GM19023 (cell line): Measurements from ENCODE around the gene PHF10.
"Not testable (repeated sequence)": the region's sequence is repeated elsewhere in the genome, so short reads cannot be mapped to it uniquely, and the experiment has no call there.

Source experiments
- ATAC-seq: cut with Tn5 transposase; IDR thresholded peaks from one replicate; pipeline ENCODE4 v1.9.1; 2021; ENCODE audit warnings: mild to moderate bottlenecking, moderate library complexity; ENCODE audit not compliant: unreplicated experiment

Gene PHF10

GRCh38 chr6:169724494-169725124 lies at the start of gene PHF10:
Gene PHF10 (minus strand): TSS chr6:169724500. CDS start chr6:169723931, 569 bp downstream.
- peak; percentile 62 for ATAC-seq

- ATAC-seq: no peak
These were observed 42.8 kb upstream of the PHF10 start for GRCh38 chr6:169766921-169767736.

- no peak for ATAC-seq
These were observed 41.9 kb upstream of the PHF10 start for GRCh38 chr6:169766232-169766631.

GRCh38 chr6:169765789-169766188 lies 41.5 kb upstream of the PHF10 start:
- ATAC-seq: not testable (repeated sequence)

- no peak for ATAC-seq
These were observed 39.6 kb upstream of the PHF10 start for GRCh38 chr6:169763881-169764280.

GRCh38 chr6:169763308-169763707 lies 39.0 kb upstream of the PHF10 start:
- no peak for ATAC-seq

GRCh38 chr6:169755162-169755561 lies 30.9 kb upstream of the PHF10 start:
- ATAC-seq: no peak

GRCh38 chr6:169752074-169752623 lies 27.8 kb upstream of the PHF10 start:
- no peak for ATAC-seq

GRCh38 chr6:169751242-169752073 lies 27.2 kb upstream of the PHF10 start, which contains the start of the genes DYNLT2 and ERMARD:
Gene DYNLT2 (minus strand): TSS chr6:169751572. CDS start chr6:169751458, 114 bp downstream.
Gene ERMARD (plus strand): TSS chr6:169751622. CDS start chr6:169751658, 36 bp downstream.
- peak; percentile 94 for ATAC-seq

- ATAC-seq: no peak
These were observed 22.3 kb upstream of the PHF10 start for GRCh38 chr6:169746556-169746955.

- no peak for ATAC-seq
These were observed 21.1 kb upstream of the PHF10 start for GRCh38 chr6:169745405-169745804.

- no peak for ATAC-seq
These were observed 17.0 kb upstream of the PHF10 start for GRCh38 chr6:169741344-169741743.

GRCh38 chr6:169738976-169739529 lies 14.8 kb upstream of the PHF10 start:
- ATAC-seq: no peak

GRCh38 chr6:169738204-169738975 lies 14.1 kb upstream of the PHF10 start:
- ATAC-seq: no peak

GRCh38 chr6:169729961-169730360 lies 5.7 kb upstream of the PHF10 start:
- ATAC-seq: no peak

GRCh38 chr6:169726963-169727362 lies 2.7 kb upstream of the PHF10 start:
- ATAC-seq: no peak

- no peak for ATAC-seq
These were observed 1.7 kb upstream of the PHF10 start for GRCh38 chr6:169726049-169726400.

GRCh38 chr6:169725125-169726048 lies 1.1 kb upstream of the PHF10 start:
- peak; percentile 16 for ATAC-seq

GRCh38 chr6:169723991-169724493 lies 258 bp downstream of the PHF10 start:
- ATAC-seq: peak; percentile 48
